Endothelial cell of umbilical vein (primary cell): ENCODE results near the gene HOPX. TPM values are rescaled to one million over a fixed set of nuclear protein-coding genes. Genes with fewer than 3 reads are reported as not detected.

ENCODE experiments used
- BruUV-seq: library from RNA; stranded (reverse); fragments of 400-500 nt; replicated peaks from 2 replicates; lab custom pipeline; 2021; lab: Mats Ljungman, UMichigan
- CTCF ChIA-PET: fragments of 300-600, 350-600 bp; sonication (Branson Sonifier 250); formaldehyde crosslinking; loops from one replicate; lab custom pipeline; 2021; ENCODE audit warnings: antibody characterized with exemption, inconsistent platforms; lab: Charles Lee
- POLR2A ChIA-PET: fragments of 300-600, 350-600 bp; sonication (Branson Sonifier 250); formaldehyde crosslinking; loops from one replicate; lab custom pipeline; 2021; ENCODE audit warnings: antibody characterized with exemption, inconsistent platforms; lab: Charles Lee
- DNase-seq: peaks from one replicate; pipeline ENCODE4 v3.0.0-alpha.2; 2011; ENCODE audit warnings: low read depth, low spot score
- FAIRE-seq: peaks from 2 replicates; lab custom pipeline; 2011; peaks lifted over from hg19 to GRCh38; lab: Jason Lieb, UNC
- H2AFZ ChIP-seq: 2 replicates; pipeline ENCODE4 v1.6.0; 2012; ENCODE audit warnings: low read depth, low read length, control low read depth, inconsistent platforms
- H3K27ac ChIP-seq: 2 replicates; pipeline ENCODE4 v1.5.1; 2011; ENCODE audit warnings: low read depth, mild to moderate bottlenecking, control low read depth, low read length, moderate library complexity; ENCODE audit not compliant: insufficient read depth
- H3K27me3 ChIP-seq, 2 experiments: 2 replicates each; pipeline versions ENCODE4 v1.6.0 to v1.6.1; 2011; ENCODE audit warnings: low read length in 2 of 2, mixed read lengths in 1 of 2; ENCODE audit not compliant: control insufficient read depth in 2 of 2, insufficient read depth in 2 of 2
- H3K36me3 ChIP-seq, 2 experiments: 2 replicates in 1 of 2; 3 replicates in 1 of 2; pipeline ENCODE4 v1.5.1; 2011; ENCODE audit warnings: low read length in 2 of 2, mild to moderate bottlenecking in 1 of 2, moderate library complexity in 1 of 2; ENCODE audit not compliant: control insufficient read depth in 2 of 2, insufficient read depth in 2 of 2; ENCODE audit errors: extremely low read depth in 1 of 2
- H3K4me1 ChIP-seq: 3 replicates; pipeline ENCODE4 v1.5.1; 2011; ENCODE audit warnings: mild to moderate bottlenecking, low read length; ENCODE audit not compliant: control insufficient read depth, insufficient read depth; ENCODE audit errors: extremely low read depth
- H3K4me2 ChIP-seq: 2 replicates; pipeline ENCODE4 v1.6.1; 2011; ENCODE audit warnings: low read length, control low read depth, mixed read lengths; ENCODE audit not compliant: insufficient read depth
- H3K4me3 ChIP-seq, 3 experiments: fragments of 200-600 bp in 1 of 3; sonication (generic), shearing (Covaris generic) in 1 of 3; replicated peaks in 1 of 3; 2 replicates each; pipeline ENCODE4 v1.5.1; 2011 to 2016; ENCODE audit warnings: control low read depth in 3 of 3, low read length in 3 of 3, mild to moderate bottlenecking in 2 of 3, inconsistent platforms in 1 of 3, low read depth in 1 of 3, moderate library complexity in 1 of 3; ENCODE audit not compliant: insufficient read depth in 1 of 3
- H3K79me2 ChIP-seq: 2 replicates; pipeline ENCODE4 v1.6.0; 2012; ENCODE audit warnings: low read length, inconsistent platforms; ENCODE audit not compliant: control insufficient read depth, insufficient read depth
- H3K9ac ChIP-seq: replicated peaks from 2 replicates; pipeline ENCODE3; 2011; ENCODE audit warnings: low read length, control low read depth; ENCODE audit not compliant: insufficient read depth; ENCODE audit errors: extremely low read depth
- H3K9me1 ChIP-seq: replicated peaks from 3 replicates; pipeline ENCODE4 v1.6.0; 2011; ENCODE audit warnings: mild to moderate bottlenecking, low read length; ENCODE audit not compliant: control insufficient read depth, insufficient read depth; ENCODE audit errors: extremely low read depth
- H3K9me3 ChIP-seq: replicated peaks from 2 replicates; pipeline ENCODE4 v1.5.1; 2012; ENCODE audit warnings: low read length, inconsistent platforms; ENCODE audit not compliant: control insufficient read depth, insufficient read depth
- H4K20me1 ChIP-seq: replicated peaks from 2 replicates; pipeline ENCODE3; 2011; ENCODE audit warnings: mild to moderate bottlenecking, low read length; ENCODE audit not compliant: control insufficient read depth, insufficient read depth; ENCODE audit errors: extremely low read depth
- CTCF ChIP-seq, 2 donors: IDR thresholded peaks; 1 replicate in 1 of 2; 2 replicates in 1 of 2; pipeline ENCODE4 v1.5.1; 2011; ENCODE audit warnings: low read length in 2 of 2, mild to moderate bottlenecking in 2 of 2, moderate library complexity in 2 of 2, control low read depth in 1 of 2, inconsistent platforms in 1 of 2, low read depth in 1 of 2; ENCODE audit not compliant: insufficient read depth in 1 of 2; ENCODE audit errors: extremely low read depth in 1 of 2
- FOS ChIP-seq: IDR thresholded peaks from 2 replicates; pipeline ENCODE4 v1.6.1; 2011; ENCODE audit warnings: mild to moderate bottlenecking, low read length, moderate library complexity, borderline replicate concordance; ENCODE audit not compliant: insufficient read depth
- JUN ChIP-seq: IDR thresholded peaks from 2 replicates; pipeline ENCODE4 v1.6.1; 2011; ENCODE audit warnings: borderline replicate concordance, low read depth; ENCODE audit not compliant: insufficient read length, insufficient read depth
- MAX ChIP-seq: IDR thresholded peaks from 2 replicates; pipeline ENCODE4 v1.6.1; 2011; ENCODE audit not compliant: insufficient read depth, insufficient read length
- MYC ChIP-seq: IDR thresholded peaks from one replicate; pipeline ENCODE4 v1.6.1; 2011; ENCODE audit warnings: mild to moderate bottlenecking, low read depth, low read length
- POLR2A ChIP-seq: IDR thresholded peaks from 2 replicates; pipeline ENCODE4 v1.6.1; 2012; ENCODE audit warnings: low read depth, mild to moderate bottlenecking, control low read depth, low read length
- POLR2AphosphoS5 ChIP-seq: IDR thresholded peaks from 2 replicates; pipeline ENCODE4 v1.6.1; 2012; ENCODE audit warnings: low read depth, mild to moderate bottlenecking, control low read depth, low read length, moderate library complexity; ENCODE audit not compliant: insufficient read depth
- dilution Hi-C: fragments of 300-500 bp; cut with MboI; formaldehyde crosslinking; loops from one replicate; pipeline ENCODE4 v1.15.0; 2019; ENCODE audit warnings: low sequenced_read_pairs; ENCODE audit not compliant: extremely low pct_ligation_motif_present
- intact Hi-C: fragments of 100-400 bp; cut with micrococcal nuclease; formaldehyde crosslinking; loops from one replicate; pipeline ENCODE4 v1.10.0; 2022
- polyA plus RNA-seq, 4 experiments: library from polyadenylated mRNA; depleted of rRNA in 3 of 4; stranded (reverse) in 3 of 4; unstranded in 1 of 4; fragments of >200 nt; gene quantifications; 2 replicates each; pipeline versions ENCODE4 v1.2.1 to v1.2.3, GENCODE V29; 2011 to 2012; ENCODE audit warnings: missing spikeins in 1 of 4
- total RNA-seq: library from RNA; stranded (reverse); gene quantifications from 2 replicates; pipeline ENCODE4 v1.2.3, GENCODE V29; 2021

HOPX gene
- total and polyA plus RNA-seq, 2 donors (not counting 3 experiments of a cell fraction or from before 2014, with no cell fraction given) = 3.8 to 5.8 TPM

- CTCF ChIA-PET = interaction anchor here (1.4 to 2.1 kb wide), 4 partner anchors 10 to 113 kb away, joined by 3 to 9 read pairs (median 4); no protein-coding TSS in a partner anchor
- no peaks in the 10 kb centered on the region for H3K9me3 ChIP-seq
- H3K4me3 ChIP-seq = no peak overlapping the region
- dilution Hi-C loops (no loop called here), intact Hi-C loops (no loop called here)
- H3K27me3 ChIP-seq = no peaks in the 10 kb centered on the region
- POLR2A ChIA-PET = no interaction called here
- no peaks in the 10 kb centered on the region for H3K9me1 ChIP-seq
- no TSS peak for BruUV-seq
- H3K36me3 ChIP-seq = no peaks in the 10 kb centered on the region
- peaks cover 11% of the 10 kb centered on the region for H3K4me1 ChIP-seq
- no peak overlapping the region for H3K27ac ChIP-seq
- no peak overlapping the region for H3K9ac ChIP-seq
- no peak overlapping the region for H2AFZ ChIP-seq
- peak overlapping the region; percentile 5 for H3K4me2 ChIP-seq
- FAIRE-seq (peak; percentile 50), DNase-seq (peak; percentile 40)
- no peaks in the 10 kb centered on the region for H3K79me2 ChIP-seq
- H4K20me1 ChIP-seq = no peaks in the 10 kb centered on the region
- TF ChIP-seq POLR2AphosphoS5 (no peak), FOS (peak; percentile 28)
Observed at GRCh38 chr4:56689201-56689969, 8.3 kb upstream of the HOPX start.

- CTCF ChIA-PET = no interaction called here
Observed at GRCh38 chr4:56688094-56688647, 7.1 kb upstream of the HOPX start.

More at GRCh38 chr4:56688094-56688647, 7.1 kb upstream of the HOPX start:
- Histone ChIP-seq H3K36me3 (no peaks in the 10 kb centered on the region), H2AFZ (no peak overlapping the region), H4K20me1 (no peaks in the 10 kb centered on the region), H3K9ac (no peak overlapping the region), H3K27ac (no peak overlapping the region), H3K4me2 (no peak overlapping the region), H3K79me2 (no peaks in the 10 kb centered on the region), H3K4me3 (no peak overlapping the region), H3K27me3 (peaks cover 0 to 2% of the 10 kb centered on the region in 2 experiments), H3K9me3 (no peaks in the 10 kb centered on the region), H3K4me1 (peaks cover 16% of the 10 kb centered on the region), H3K9me1 (no peaks in the 10 kb centered on the region)
- intact Hi-C loops = no loop called here
- no peak for DNase-seq
- BruUV-seq = no TSS peak
- POLR2A ChIA-PET = no interaction called here
- dilution Hi-C loops = no loop called here
- no peak for FAIRE-seq
- TF ChIP-seq POLR2AphosphoS5 = no peak
- no peak for TF ChIP-seq CTCF (IDR thresholded peaks at IDR 0.05; ENCODE audit: extremely low read depth in 1 of 2, insufficient read depth in 1 of 2, low read depth in 1 of 2, low read length in 2 of 2)
- TF ChIP-seq POLR2A = no peak
- no peak for TF ChIP-seq MYC
- TF ChIP-seq JUN = no peak
- no peak for TF ChIP-seq MAX
- TF ChIP-seq FOS = no peak
